ENCODE data around the gene UBE2J1. TPM values are rescaled to one million over a fixed set of nuclear protein-coding genes. Genes with fewer than 3 reads are reported as not detected.

UBE2J1 gene
- polyA plus RNA-seq, 1 of the 3 experiments (the other 2 are of a cell fraction) = 11.3 TPM

GRCh38 chr6:89372506-89372901 is 20.0 kb upstream of the UBE2J1 start:
- Histone ChIP-seq H3K9me2 (no peaks in the 10 kb centered on the region), H3K9ac (no peak overlapping the region), H3K27ac (ENCODE audit: low read depth in 2 of 2, low read length in 1 of 2) (no peak overlapping the region), H2AFZ (ENCODE audit: low read depth) (peak overlapping the region; percentile 37; the same call in 1 of the 2 replicates), H3F3A (replicated peaks; ENCODE audit: insufficient read depth) (no peaks in the 10 kb centered on the region), H3K4me1 (ENCODE audit: control insufficient read depth in 1 of 2, insufficient read depth in 2 of 2, low read depth in 1 of 2, low read length in 1 of 2) (peaks cover 0 to 8% of the 10 kb centered on the region in 2 experiments; a peak in 2 of 4 replicates), H3K9me3 (no peaks in the 10 kb centered on the region), H3K4me2 (no peak overlapping the region), H3K36me3 (replicated peaks in 1 of 2; ENCODE audit: control insufficient read depth in 1 of 2, insufficient read depth in 2 of 2, low read length in 1 of 2) (no peaks in the 10 kb centered on the region), H3K79me2 (ENCODE audit: insufficient read depth) (no peaks in the 10 kb centered on the region), H4K20me1 (ENCODE audit: insufficient read depth) (no peaks in the 10 kb centered on the region), H3K27me3 (ENCODE audit: insufficient read depth) (no peaks in the 10 kb centered on the region), H3K4me3 (ENCODE audit: low read depth in 2 of 2, low read length in 1 of 2) (no peak overlapping the region)
- ChIA-PET CTCF (interaction anchor here (0.5 to 3.3 kb wide), 66 partner anchors 8 to 1107 kb away, joined by 3 to 70 read pairs (median 5); partner anchors contain the start of genes ANKRD6, LYRM2, MDN1 and PM20D2), POLR2A (interaction anchor here (1.6 kb wide), 1 partner anchor 266 kb away, joined by 4 read pairs; the partner anchor contains the start of gene LYRM2)
- 89% methylated on average over 3 of the region's 3 CpGs for WGBS (ENCODE audit: low lambda C conversion rate)
- no peak for DNase-seq
- no peak for TF ChIP-seq EP300 (IDR thresholded peaks at IDR 0.05; ENCODE audit: borderline replicate concordance in 1 of 2, low read depth in 1 of 2, low read length in 1 of 2)
- no peak for TF ChIP-seq USF2 (IDR thresholded peaks at IDR 0.05; ENCODE audit: borderline replicate concordance, low read depth, low read length)
- TF ChIP-seq CTCF (IDR thresholded peaks at IDR 0.05) = no peak
- TF ChIP-seq RAD21 (IDR thresholded peaks at IDR 0.05; ENCODE audit: low read length) = no peak
- TF ChIP-seq RCOR1 (IDR thresholded peaks at IDR 0.05; ENCODE audit: low read length) = no peak
- no peak for TF ChIP-seq ZBTB33 (IDR thresholded peaks at IDR 0.05; ENCODE audit: borderline replicate concordance, low read depth)
- no peak for TF ChIP-seq RFX5 (IDR thresholded peaks at IDR 0.05; ENCODE audit: low read length)
- TF ChIP-seq IRF3 (IDR thresholded peaks at IDR 0.05; ENCODE audit: low read depth, low read length) = no peak
- no peak for TF ChIP-seq POLR2AphosphoS5 (IDR thresholded peaks at IDR 0.05; ENCODE audit: low read depth, low read length)
- TF ChIP-seq JUND (IDR thresholded peaks at IDR 0.05) = no peak
